Activated CD4-positive, alpha-beta T cell treated with anti-CD3 and anti-CD28 coated beads, Interleukin-2, amount 50 U/mL, for 4 hours (primary cell): ENCODE measurements around the gene BLCAP.
"Not testable (repeated sequence)": the region's sequence is repeated elsewhere in the genome, so short reads cannot be mapped to it uniquely, and the experiment has no call there.

Experiments
- DNase-seq, 2 experiments: peaks; one replicate each; pipeline ENCODE4 v3.0.0-alpha.2; 2020

Gene BLCAP

DNA sequence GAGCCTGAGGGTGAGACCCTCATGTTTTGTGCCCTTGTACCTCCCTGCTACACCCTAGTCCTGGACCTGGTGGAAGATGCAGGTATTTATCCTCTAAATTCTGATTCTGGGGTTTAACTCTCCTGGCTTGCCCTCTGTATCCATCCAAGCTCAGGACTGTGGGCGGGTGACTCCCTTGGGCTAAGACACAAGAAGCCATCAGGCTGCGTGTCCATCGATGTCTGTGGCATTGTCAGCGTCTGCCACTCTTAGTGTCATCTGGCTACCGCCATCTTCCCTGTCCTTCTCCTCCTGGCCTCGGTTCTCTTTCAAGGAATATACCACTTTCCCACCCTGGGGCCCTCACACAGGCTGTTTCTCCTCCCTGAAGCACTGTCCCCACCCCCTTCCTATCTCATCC lies 28.9 kb upstream of the BLCAP start:
- no peak for DNase-seq

DNA sequence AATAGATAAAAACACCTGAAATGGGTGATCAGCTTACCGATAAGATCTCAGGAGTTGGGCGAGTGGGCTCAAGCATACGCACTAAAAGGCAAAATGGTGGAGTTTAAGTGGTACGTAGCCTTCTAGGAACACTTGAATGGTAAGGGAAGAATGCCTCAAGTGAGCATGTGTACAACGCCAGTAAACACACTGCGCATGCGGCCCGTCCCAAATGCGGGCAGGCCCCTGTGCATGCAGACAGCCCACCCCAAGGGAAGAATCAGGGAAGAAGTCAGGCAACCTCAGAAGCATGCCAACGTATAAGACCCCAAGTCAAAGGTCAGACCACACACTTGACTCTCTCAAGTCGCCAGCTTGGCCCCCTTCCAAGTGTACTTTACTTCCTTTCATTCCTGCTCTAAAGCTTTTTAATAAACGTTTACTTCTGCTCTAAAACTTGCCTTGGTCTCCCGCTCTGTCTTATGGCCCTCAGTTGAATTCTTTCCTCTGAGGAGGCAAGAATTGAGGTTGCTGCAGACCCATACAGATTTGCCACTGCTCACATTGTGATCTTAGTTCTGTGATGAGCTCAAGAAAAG lies 27.1 kb upstream of the BLCAP start:
- not testable (repeated sequence) for DNase-seq

DNA sequence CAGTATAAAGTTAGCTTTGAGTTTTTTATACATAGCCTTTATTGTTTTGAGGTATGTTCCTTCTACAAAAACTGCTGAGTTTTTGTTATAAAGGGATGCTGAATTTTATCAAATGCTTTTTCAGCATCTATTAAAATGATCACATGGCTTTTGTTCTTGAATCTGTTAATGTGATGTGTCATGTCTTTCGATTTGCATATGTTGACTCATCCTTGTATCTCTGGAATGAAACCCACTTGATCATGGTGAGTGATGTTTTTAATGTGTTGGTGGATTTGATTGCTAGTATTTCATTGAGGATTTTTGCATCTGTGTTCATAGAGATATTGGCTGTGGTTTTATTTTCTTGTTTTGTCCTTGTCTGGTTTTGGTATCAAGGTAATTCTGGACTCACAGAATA lies 24.7 kb upstream of the BLCAP start:
- no peak for DNase-seq

DNA sequence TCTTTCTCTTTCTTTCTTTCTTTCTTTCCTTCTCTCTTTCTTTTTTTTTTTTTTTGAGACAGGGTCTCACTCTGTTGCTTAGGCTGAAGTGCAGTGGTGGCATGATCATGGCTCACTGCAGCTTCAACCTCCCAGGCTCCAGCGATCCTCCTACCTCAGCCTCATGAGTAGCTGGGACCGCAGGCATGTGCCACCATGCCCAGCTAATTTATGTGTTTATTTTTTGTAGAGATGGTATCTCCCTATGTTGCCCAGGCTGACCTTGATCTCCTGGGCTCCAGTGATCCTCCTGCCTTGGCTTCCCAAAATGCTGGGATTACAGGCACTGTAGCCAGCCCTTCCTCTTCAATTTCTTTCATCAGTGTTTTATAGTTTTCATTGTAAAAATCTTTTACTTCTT lies 24.0 kb upstream of the BLCAP start:
- not testable (repeated sequence) for DNase-seq

DNA sequence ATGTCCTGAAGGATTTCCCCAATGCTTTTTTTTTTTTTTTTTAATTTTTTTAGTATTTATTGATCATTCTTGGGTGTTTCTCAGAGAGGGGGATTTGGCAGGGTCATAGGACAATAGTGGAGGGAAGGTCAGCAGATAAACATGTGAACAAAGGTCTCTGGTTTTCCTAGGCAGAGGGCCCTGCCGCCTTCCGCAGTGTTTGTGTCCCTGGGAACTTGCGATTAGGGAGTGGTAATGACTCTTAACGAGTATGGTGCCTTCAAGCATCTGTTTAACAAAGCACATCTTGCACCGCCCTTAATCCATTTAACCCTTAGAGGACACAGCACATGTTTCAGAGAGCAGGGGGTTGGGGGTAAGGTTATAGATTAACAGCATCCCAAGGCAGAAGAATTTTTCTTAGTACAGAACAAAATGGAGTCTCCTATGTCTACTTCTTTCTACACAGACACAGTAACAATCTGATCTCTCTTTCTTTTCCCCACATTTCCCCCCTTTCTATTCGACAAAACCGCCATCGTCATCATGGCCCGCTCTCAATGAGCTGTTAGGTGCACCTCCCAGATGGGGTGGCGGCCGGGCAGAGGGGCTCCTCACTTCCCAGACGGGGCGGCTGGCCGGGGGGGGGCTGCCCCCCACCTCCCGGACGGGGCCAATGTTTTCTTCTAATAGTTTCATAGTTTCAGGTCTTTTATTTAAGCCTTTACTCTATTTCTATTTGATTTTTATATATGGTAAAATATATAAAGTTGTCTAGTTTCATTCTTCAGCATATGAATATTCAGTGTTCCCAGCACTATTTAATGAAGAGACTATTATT lies 22.6 kb upstream of the BLCAP start:
- DNase-seq = not testable (repeated sequence)

DNA sequence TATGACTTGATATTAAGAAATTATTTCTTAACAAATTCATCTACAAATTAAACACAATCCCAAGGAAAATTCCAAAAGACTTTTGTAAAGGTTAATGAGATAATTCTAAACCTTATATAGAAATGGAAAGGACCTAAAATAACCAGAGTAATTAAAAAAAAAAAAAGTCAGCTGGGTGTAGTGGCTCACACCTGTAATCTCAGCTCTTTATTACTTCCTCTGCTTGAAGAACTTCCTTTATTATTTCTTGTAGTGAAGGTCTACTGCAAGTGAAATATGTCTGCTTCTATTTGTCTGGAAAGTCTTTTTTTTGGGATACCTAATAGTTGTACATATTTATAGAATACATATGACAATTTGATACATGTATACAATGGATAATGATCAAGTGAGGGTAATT lies 20.2 kb upstream of the BLCAP start:
- DNase-seq = no peak

DNA sequence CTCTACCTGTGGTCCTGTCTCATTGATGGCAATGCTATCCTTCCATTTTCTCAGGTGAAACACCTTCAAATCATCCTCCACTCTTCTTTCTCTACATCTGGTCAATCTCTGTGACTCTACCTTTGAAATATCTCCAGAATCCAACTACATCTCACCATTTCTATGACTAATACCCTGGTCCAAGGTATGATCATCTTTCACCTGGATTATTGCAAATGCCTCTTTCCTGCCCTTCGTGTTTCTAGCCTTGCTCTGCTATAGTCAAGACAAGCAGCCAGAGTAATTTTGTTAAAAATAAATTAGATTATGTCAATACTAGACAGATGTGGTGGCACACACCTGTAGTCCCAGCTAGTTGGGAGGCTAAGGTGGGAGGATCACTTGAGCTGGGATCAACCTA lies 17.8 kb upstream of the BLCAP start:
- no peak for DNase-seq

DNA sequence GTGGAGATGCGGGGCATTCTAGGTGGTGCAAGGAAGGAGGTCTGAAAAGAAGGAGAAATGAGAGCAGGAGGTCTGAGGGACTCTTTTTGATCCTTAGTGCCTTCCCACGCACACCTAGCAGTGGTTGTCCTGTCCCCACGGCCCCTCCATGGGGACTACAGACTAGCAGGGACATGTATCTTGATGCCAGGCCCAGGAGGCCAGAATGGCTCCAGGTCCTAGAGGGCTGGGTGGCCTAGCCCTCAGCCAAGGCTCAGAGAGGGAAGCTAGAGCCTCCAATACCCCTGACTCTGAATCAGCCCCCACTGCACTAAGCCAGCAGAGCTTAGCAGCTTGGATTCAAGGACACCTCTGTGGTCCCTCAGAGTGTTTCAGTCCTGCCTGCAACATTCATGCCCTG lies 16.7 kb upstream of the BLCAP start:
- DNase-seq = no peak

DNA sequence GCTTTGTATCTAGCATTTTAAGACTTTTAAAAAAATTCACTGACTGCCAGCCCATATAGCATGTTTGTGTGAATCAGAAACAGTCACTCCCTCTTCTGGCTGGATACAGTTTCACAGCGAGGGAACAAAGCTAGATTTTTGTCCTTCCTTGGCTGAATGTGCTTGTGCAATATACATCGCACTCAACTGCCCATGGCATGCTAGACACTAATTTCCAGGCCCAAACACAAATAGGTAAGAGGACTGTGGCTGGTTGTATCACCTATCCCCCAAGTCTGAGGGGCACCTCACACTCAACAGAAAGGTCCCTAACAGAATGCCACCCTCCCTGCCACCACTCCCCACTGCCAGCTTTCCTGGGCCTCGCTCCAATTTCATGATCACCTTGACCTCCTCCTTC lies 16.2 kb upstream of the BLCAP start:
- DNase-seq = no peak

DNA sequence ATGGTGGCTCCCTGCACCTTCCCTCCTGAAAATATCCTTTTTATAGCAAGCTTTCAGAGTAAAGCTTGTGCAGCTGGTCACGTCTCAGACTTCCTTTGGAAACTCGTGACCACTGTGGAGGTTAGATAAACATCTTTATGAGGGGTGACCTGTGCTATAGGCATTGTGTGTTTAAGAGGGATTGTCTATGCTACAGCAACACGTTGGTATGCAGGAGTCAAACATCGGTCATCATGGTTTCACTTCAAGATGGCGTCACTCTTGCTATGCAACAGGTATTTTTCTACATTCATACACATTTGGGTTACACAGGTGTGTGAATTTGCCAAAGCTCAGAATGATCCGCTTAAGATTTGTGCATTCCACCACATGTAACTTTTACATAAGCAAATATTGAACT lies 14.6 kb upstream of the BLCAP start:
- no peak for DNase-seq

DNA sequence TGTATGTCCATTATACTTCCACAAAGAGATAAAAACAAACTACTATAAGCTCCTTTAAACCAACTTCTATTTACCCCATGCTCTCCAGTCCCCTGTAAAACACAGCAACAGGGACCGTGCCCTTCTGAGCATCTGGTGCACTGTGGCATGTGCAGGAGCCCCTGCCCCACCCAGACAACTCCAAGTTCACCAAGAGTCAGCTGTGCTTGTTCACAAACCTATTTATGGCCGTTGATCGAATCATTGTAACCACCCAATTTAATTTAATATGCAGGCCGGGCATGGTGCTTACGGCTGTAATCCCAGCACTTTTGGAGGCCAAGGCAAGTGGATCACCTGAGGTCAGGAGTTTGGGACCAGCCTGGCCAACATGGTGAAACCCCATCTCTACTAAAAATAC lies 13.7 kb upstream of the BLCAP start:
- no peak for DNase-seq

DNA sequence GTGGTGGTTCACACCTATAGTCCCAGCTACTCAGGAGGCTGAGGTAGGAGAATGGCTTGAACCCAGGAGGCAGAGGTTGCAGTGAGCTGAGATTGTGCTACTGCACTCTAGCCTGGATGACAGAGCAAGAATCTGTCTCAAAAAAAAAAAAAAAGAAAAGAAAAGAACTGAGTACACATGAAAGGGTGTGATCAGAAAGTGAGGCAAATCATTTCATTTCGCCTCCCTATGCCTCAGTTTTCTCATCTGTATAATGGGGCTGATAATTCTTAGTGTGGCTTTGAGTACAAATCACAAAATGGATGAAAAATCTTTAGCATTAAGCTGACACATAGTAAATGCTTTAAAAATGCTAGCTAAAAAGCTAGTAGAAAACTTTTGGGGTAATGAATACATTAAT lies 13.2 kb upstream of the BLCAP start:
- not testable (repeated sequence) for DNase-seq

DNA sequence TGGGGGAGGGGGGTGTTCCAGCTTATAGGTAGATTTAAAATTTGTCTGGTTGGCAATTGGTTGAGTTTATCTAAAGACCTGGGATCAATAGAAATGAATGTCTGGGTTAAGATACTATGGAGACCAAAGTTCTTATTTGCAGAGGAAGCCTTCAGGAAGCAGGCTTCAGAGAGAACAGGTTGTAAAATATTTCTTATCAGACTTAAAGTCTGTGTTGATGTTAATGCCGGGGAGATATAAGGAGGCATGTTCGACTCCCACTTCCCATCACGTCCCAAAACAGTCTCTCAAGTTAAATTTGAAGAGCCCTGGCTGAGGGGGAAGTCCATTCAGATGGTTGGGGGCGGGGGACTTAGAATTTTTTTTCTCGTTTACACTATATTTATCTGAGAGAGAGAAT lies 12.3 kb upstream of the BLCAP start:
- no peak for DNase-seq

DNA sequence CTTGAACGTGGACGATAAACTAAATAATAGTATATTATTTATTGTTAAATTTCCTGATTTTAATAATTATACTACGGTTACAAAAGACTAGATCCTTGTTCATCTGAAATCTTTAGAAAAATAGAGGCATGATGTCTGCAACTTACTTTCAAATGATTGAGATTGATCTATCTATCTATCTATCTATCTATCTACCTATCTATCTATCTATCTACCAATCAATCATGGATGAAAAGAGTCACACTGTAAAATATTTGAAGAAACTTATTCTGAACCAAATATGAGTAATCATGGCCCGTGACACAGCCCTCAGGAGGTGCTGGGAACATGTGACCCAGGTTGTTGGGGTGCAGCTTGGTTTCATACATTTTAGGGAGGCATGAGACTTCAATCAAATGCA lies 11.7 kb upstream of the BLCAP start:
- no peak for DNase-seq

DNA sequence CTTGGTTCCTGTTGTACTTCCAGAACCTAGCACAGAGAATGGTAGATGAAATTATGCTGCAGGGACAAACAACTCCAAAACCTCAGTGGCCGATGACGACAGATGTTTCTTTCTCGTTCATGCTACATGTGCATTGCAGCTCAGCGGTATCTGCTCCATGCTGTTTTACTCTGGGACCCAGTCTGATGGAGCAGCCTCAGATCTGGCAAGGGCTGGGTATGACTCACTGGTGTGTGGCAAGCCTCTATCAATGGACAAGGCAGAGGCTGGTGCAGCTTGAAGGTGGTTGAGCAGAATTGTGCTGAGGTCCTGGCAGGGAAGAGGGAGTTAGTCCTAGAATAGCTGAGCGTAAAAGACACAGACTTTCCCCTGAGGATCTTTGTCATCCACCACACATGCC lies 10.3 kb upstream of the BLCAP start:
- DNase-seq = no peak

DNA sequence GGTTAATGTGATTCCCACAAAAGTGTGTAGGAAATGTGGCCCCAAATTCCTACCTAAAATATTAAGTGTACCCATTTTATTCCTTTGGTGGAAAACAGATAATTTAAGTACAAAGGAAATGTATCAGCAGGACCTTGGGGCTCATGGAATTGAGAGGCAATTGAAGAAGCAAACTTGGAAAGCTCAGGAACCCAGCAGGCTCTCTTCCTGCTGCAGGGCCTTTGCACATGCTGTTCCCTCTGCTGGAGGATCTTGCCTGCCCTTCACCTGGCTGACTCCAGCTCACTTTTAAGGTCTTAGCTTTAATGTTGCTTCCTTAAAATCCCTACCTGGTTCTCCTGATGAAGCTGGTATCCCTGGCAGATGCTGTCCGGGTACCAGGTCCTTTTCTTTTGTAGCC lies 9.8 kb upstream of the BLCAP start:
- DNase-seq = no peak

DNA sequence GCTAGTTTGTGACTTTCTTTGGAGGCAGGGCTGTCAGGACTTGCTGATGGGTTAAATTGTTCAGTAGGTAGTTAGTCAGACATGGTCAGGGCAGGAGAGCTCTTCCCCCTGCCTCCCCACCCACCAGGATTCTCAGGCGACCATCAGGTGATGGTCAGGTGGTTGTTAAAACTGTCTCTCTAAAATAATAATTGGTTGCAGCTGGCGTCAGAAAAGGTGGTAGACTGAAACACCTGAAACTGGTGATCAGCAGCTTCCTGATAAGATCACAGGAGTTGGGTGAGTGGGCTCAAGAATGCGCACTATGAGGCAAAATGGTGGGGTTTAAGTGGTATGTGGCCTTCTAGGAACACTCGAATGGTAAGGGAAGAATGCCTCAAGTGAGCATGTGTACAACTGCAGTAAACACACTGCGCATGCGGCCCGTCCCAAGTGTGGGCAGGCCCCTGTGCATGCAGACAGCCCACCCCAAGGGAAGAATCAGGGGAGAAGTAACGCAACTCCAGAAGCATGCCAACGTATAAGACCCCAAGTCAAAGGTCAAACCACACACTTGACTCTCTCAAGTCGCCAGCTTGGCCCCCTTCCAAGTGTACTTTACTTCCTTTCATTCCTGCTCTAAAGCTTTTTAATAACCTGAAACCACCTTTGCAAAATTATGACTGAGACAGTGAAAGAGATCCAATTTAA lies 7.9 kb upstream of the BLCAP start:
- no peak for DNase-seq

DNA sequence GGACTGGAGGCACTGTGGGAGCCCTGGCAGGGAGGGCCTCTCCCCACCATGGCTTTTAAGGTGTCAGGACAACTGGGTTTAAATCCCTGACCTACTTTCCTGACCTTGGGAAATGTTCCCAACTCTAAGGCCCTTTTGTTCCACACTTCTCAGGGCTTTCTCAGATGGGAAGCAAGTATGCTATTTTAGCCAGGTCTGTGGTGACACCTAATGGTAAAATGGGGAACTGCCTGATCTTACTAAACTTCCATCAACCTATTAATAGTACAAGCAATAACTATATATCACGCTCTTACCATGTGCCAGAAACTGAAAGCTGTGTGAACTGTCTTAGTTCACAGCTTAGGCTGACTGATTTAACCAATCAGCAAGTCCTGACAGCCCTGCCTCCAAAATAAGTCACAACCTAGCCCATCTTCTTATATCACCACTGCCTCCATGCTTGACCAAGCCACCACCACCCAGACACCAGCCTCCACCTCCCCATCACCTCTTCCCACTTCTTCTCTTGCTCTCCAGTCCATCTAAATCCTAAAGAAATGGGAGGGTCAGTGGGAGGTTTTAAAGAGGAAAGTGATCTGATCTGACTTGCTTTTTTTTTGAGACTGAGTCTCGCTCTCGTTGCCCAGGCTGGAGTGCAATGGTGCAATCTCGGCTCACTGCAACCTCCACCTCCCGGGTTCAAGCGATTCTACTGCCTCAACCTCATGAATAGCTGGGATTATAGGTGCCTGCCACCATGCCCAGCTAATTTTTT lies 6.9 kb upstream of the BLCAP start:
- peak in 1 of 2 experiments; percentile 27 for DNase-seq

DNA sequence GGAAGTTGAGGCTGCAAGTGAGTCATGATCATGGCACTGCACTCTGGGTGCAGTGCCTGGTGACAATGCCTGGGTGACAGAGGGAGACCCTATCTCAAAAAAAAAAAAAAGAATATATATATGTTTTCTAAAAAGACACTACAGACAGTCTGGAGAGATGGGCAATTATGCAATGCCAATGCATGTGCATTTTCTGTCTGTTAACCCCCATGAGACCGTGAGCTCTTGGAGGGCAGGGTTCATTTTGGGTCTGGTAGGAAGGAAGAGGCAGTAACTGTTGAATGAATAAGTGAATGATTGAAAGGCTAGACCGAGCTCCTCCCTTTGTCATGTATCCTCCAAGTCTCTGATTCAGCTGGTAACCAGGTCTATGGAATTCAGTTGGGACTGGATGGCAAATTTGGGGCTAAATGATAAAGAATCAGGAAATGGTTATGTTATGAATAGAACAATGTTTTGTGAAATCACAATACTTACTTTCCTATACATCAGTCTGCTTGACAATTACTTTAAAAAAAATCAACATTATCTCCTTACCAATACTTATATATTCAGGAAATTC lies 5.6 kb upstream of the BLCAP start:
- DNase-seq = no peak

DNA sequence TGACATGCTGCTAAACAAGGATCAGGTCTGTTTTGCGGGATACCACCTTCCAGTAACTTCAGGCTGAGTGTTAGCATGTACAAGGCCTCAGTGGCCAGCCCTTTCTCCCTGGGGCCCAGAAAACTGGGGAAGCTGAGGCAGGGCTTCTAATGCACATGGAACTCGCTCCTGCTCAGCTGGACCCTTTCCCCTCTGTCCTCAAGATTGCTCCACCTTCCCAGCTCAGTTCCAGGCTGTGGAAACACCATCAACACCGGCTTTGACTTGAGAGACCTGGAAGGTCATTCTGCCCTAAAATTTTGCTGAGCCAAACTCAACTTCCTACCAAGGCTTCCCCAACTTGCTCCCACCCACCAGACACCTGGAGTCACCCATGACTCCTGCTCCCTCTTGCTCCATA lies 4.2 kb upstream of the BLCAP start:
- DNase-seq = no peak

DNA sequence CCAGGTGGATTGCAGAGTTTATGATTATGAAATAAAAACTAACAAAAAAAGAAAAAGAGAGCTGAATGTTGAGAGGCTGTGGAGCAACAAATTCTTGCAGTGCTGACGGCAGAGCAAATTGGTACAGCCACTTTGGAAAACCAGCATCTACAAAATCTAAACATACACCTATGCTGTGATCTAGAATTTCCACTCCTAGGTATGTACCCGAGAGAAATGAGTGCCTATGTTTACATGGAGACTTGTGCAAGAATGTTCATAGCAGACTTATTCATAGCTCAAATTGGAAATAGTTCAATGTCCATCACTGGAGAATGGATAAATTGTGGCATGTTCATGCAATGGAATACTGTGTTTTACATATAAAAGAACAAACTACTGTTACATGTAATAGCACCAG lies 3.0 kb upstream of the BLCAP start:
- no peak for DNase-seq

DNA sequence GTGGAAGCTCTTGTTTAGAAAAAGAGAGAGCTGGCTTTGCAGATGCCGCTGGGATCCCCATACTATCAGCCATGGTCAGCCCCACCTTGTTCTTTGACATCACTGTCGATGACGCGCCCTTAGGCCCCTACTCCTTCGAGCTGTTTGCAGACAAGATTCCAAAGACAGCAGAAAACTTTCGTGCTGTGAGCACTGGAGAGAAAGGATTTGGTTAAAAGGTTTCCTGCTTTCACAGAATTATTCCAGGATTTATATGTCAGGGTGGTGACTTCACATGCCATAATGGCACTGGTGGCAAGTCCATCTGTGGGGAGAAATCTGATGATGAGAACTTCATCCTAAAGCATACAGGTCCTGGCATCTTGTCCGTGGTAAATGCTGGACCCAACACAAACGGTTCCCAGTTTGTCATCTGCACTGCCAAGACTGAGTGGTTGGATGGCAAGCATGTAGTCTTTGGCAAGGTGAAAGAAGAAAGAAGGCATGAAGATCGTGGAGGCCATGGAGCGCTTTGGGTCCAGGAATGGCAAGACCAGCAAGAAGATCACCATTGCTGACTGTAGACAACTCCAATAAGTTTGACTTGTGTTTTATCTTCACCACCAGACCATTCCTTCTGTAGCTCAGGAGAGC lies 2.4 kb upstream of the BLCAP start:
- no peak for DNase-seq
